GM19240 (cell line): ENCODE data around the gene PTGES.
"Not testable (repeated sequence)": the region's sequence is repeated elsewhere in the genome, so short reads cannot be mapped to it uniquely, and the experiment has no call there.

Source experiments
- DNase-seq: peaks from one replicate; pipeline ENCODE4 v3.0.0; 2011; ENCODE audit warnings: low spot score; ENCODE audit not compliant: insufficient read length

Gene PTGES

GRCh38 chr9:129752900-129753729, at the start of gene PTGES:
TSS of gene PTGES (minus strand) at chr9:129753042. CDS start at chr9:129753012, 30 bp downstream.
- DNase-seq: no peak

- DNase-seq: no peak
These were observed 48.7 kb upstream of the PTGES start for GRCh38 chr9:129801504-129801903.

- DNase-seq: no peak
These were observed 46.1 kb upstream of the PTGES start for GRCh38 chr9:129798973-129799372.

GRCh38 chr9:129796029-129796428, 43.2 kb upstream of the PTGES start:
- DNase-seq: not testable (repeated sequence)

- no peak for DNase-seq
These were observed 41.7 kb upstream of the PTGES start for GRCh38 chr9:129794549-129794948.

GRCh38 chr9:129786481-129786880, 33.6 kb upstream of the PTGES start:
- no peak for DNase-seq

GRCh38 chr9:129785866-129786265, 33.0 kb upstream of the PTGES start:
- no peak for DNase-seq

GRCh38 chr9:129784970-129785369, 32.1 kb upstream of the PTGES start:
- DNase-seq: not testable (repeated sequence)

GRCh38 chr9:129783516-129784361, 30.9 kb upstream of the PTGES start:
- peak; percentile 86 for DNase-seq

- DNase-seq: no peak
These were observed 29.1 kb upstream of the PTGES start for GRCh38 chr9:129781981-129782380.

GRCh38 chr9:129781131-129781530, 28.3 kb upstream of the PTGES start:
- no peak for DNase-seq

- DNase-seq: no peak
These were observed 26.8 kb upstream of the PTGES start for GRCh38 chr9:129779560-129780190.

GRCh38 chr9:129778469-129778868, 25.6 kb upstream of the PTGES start:
- DNase-seq: no peak

GRCh38 chr9:129777769-129778130, 24.9 kb upstream of the PTGES start:
- DNase-seq: no peak

GRCh38 chr9:129776938-129777768, 24.3 kb upstream of the PTGES start:
- DNase-seq: no peak

GRCh38 chr9:129776566-129776937, 23.7 kb upstream of the PTGES start:
- no peak for DNase-seq

GRCh38 chr9:129776096-129776495, 23.3 kb upstream of the PTGES start:
- DNase-seq: not testable (repeated sequence)

- DNase-seq: no peak
These were observed 22.6 kb upstream of the PTGES start for GRCh38 chr9:129775448-129775798.

- DNase-seq: no peak
These were observed 22.1 kb upstream of the PTGES start for GRCh38 chr9:129774791-129775447.

GRCh38 chr9:129773262-129774048, 20.6 kb upstream of the PTGES start:
- no peak for DNase-seq
